ENCODE measurements around the gene SND1.
"Not testable (repeated sequence)": the region's sequence is repeated elsewhere in the genome, so short reads cannot be mapped to it uniquely, and the experiment has no call there.

Gene SND1

GRCh38 chr7:127946847-127947246, 294.9 kb downstream of the SND1 start:
- DNase-seq, result no peak

GRCh38 chr7:127948312-127948711, 296.3 kb downstream of the SND1 start:
- DNase-seq, result no peak

- DNase-seq, result no peak
Observed at GRCh38 chr7:127948930-127949329, 296.9 kb downstream of the SND1 start.

GRCh38 chr7:127949769-127950222, 297.8 kb downstream of the SND1 start:
- no peak for DNase-seq

- no peak for DNase-seq
Observed at GRCh38 chr7:127950233-127950935, 298.4 kb downstream of the SND1 start.

- DNase-seq, result no peak
Observed at GRCh38 chr7:127953423-127954356, 301.7 kb downstream of the SND1 start.

GRCh38 chr7:127954357-127954748, 302.4 kb downstream of the SND1 start:
- DNase-seq, result no peak

GRCh38 chr7:127955051-127955531, 303.1 kb downstream of the SND1 start:
- DNase-seq, result no peak

- no peak for DNase-seq
Observed at GRCh38 chr7:127957886-127958285, 305.9 kb downstream of the SND1 start.

- no peak for DNase-seq
Observed at GRCh38 chr7:127959770-127960169, 307.8 kb downstream of the SND1 start.

GRCh38 chr7:127961786-127962453, 309.9 kb downstream of the SND1 start:
- no peak for DNase-seq

- DNase-seq, result no peak
Observed at GRCh38 chr7:127962589-127963361, 310.8 kb downstream of the SND1 start.

GRCh38 chr7:127963850-127964249, 311.9 kb downstream of the SND1 start:
- not testable (repeated sequence) for DNase-seq

GRCh38 chr7:127967281-127967680, 315.3 kb downstream of the SND1 start:
- DNase-seq, result no peak

- DNase-seq, result no peak
Observed at GRCh38 chr7:127968547-127968946, 316.6 kb downstream of the SND1 start.

GRCh38 chr7:127973832-127974231, 321.8 kb downstream of the SND1 start:
- no peak for DNase-seq

GRCh38 chr7:127974446-127975035, 322.5 kb downstream of the SND1 start:
- peak; percentile 20 for DNase-seq

- peak; percentile 68 for DNase-seq
Observed at GRCh38 chr7:127976056-127976737, 324.2 kb downstream of the SND1 start.

- DNase-seq, result no peak
Observed at GRCh38 chr7:127976738-127977120, 324.7 kb downstream of the SND1 start.

GRCh38 chr7:127978421-127978820, 326.4 kb downstream of the SND1 start:
- DNase-seq, result no peak

- no peak for DNase-seq
Observed at GRCh38 chr7:127979113-127979727, 327.2 kb downstream of the SND1 start.
